SK-N-SH (cell line): ENCODE data around the gene USP40.

Source experiments
- ELF1 ChIP-seq: IDR thresholded peaks from 2 replicates; pipeline ENCODE4 v1.4.0; 2012
- GABPA ChIP-seq: IDR thresholded peaks from 2 replicates; pipeline ENCODE4 v1.4.0; 2012; ENCODE audit warnings: low read depth, mild to moderate bottlenecking
- NFIC ChIP-seq: IDR thresholded peaks from 2 replicates; pipeline ENCODE4 v1.4.0; 2012; ENCODE audit warnings: borderline replicate concordance
- NRF1 ChIP-seq: IDR thresholded peaks from 2 replicates; pipeline ENCODE4 v1.6.1; 2012; ENCODE audit warnings: low read depth, mild to moderate bottlenecking, low read length
- RAD21 ChIP-seq: IDR thresholded peaks from 2 replicates; pipeline ENCODE4 v1.6.1; 2012; ENCODE audit warnings: mild to moderate bottlenecking, low read length
- RCOR1 ChIP-seq: fragments of 150-350 bp; IDR thresholded peaks from 2 replicates; pipeline ENCODE4 v1.6.1; 2017; ENCODE audit warnings: antibody characterized with exemption, low read length
- RXRA ChIP-seq: IDR thresholded peaks from 2 replicates; pipeline ENCODE4 v1.4.0; 2012; ENCODE audit warnings: low read depth, mild to moderate bottlenecking, borderline replicate concordance
- TCF12 ChIP-seq: IDR thresholded peaks from 2 replicates; pipeline ENCODE4 v1.4.0; 2012
- TF ChIP-seq, protein P1 (sequence below): fragments of 200-600 bp; sonication (generic); IDR thresholded peaks from 2 replicates; pipeline ENCODE4 v1.6.1; 2017; ENCODE audit warnings: antibody characterized with exemption, mild to moderate bottlenecking, moderate library complexity
- TF ChIP-seq, protein P2 (sequence below): IDR thresholded peaks from 2 replicates; pipeline ENCODE4; 2012
- TF ChIP-seq, protein P3 (sequence below): IDR thresholded peaks from 2 replicates; pipeline ENCODE4 v1.6.1; 2012; ENCODE audit warnings: mild to moderate bottlenecking, low read depth, low read length, moderate library complexity
- TF ChIP-seq, protein P4 (sequence below): fragments of 150-350 bp; IDR thresholded peaks from 2 replicates; pipeline ENCODE4 v1.6.1; 2017; ENCODE audit warnings: antibody characterized with exemption, low read length, low read depth, borderline replicate concordance

DNA sequence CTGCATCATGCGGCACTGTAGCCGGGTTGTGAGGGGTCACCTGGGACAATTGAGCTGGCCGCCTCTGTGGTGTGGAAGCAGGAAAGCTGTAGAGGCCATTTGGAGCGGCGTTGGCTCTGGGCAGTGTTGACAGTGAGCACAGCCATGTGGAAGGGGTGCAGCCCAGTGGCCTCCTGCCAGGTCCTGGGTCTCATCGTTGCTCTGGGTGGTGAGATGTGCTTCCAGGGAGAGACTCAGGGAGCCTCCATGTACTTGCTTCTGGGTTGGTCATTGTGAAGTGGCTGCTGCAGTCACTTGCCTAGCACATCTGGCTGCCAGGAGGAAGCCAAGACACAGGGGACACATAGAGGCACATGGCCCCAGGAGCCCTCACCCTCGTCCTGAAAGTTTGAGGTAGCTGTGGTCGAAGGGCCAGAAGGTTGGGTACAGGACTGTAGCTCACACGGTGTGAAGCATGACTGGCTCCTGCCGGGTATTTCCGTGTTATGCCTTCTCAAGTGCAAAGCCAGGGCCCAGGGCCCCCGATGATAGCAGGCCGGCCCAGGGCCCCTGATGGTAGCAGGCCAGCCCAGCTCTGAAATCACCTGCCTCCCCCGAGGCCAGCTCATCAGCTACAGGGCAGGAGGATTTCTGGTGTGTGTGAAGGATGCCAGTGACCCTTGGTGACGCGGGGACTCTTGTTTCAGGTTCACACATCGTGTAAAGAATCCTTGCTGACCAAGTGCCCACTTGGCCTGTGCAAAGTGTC is 129.7 kb downstream of the USP40 start:
- no peak for TF ChIP-seq TCF12
- TF ChIP-seq NRF1: no peak
- no peak for TF ChIP-seq RXRA
- no peak for TF ChIP-seq ELF1
- no peak for TF ChIP-seq RCOR1
- TF ChIP-seq, protein P1, sequence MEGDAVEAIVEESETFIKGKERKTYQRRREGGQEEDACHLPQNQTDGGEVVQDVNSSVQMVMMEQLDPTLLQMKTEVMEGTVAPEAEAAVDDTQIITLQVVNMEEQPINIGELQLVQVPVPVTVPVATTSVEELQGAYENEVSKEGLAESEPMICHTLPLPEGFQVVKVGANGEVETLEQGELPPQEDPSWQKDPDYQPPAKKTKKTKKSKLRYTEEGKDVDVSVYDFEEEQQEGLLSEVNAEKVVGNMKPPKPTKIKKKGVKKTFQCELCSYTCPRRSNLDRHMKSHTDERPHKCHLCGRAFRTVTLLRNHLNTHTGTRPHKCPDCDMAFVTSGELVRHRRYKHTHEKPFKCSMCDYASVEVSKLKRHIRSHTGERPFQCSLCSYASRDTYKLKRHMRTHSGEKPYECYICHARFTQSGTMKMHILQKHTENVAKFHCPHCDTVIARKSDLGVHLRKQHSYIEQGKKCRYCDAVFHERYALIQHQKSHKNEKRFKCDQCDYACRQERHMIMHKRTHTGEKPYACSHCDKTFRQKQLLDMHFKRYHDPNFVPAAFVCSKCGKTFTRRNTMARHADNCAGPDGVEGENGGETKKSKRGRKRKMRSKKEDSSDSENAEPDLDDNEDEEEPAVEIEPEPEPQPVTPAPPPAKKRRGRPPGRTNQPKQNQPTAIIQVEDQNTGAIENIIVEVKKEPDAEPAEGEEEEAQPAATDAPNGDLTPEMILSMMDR: no peak
- no peak for TF ChIP-seq GABPA
- TF ChIP-seq, protein P2, sequence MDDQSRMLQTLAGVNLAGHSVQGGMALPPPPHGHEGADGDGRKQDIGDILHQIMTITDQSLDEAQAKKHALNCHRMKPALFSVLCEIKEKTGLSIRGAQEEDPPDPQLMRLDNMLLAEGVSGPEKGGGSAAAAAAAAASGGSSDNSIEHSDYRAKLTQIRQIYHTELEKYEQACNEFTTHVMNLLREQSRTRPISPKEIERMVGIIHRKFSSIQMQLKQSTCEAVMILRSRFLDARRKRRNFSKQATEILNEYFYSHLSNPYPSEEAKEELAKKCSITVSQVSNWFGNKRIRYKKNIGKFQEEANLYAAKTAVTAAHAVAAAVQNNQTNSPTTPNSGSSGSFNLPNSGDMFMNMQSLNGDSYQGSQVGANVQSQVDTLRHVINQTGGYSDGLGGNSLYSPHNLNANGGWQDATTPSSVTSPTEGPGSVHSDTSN: no peak
- TF ChIP-seq, protein P3, sequence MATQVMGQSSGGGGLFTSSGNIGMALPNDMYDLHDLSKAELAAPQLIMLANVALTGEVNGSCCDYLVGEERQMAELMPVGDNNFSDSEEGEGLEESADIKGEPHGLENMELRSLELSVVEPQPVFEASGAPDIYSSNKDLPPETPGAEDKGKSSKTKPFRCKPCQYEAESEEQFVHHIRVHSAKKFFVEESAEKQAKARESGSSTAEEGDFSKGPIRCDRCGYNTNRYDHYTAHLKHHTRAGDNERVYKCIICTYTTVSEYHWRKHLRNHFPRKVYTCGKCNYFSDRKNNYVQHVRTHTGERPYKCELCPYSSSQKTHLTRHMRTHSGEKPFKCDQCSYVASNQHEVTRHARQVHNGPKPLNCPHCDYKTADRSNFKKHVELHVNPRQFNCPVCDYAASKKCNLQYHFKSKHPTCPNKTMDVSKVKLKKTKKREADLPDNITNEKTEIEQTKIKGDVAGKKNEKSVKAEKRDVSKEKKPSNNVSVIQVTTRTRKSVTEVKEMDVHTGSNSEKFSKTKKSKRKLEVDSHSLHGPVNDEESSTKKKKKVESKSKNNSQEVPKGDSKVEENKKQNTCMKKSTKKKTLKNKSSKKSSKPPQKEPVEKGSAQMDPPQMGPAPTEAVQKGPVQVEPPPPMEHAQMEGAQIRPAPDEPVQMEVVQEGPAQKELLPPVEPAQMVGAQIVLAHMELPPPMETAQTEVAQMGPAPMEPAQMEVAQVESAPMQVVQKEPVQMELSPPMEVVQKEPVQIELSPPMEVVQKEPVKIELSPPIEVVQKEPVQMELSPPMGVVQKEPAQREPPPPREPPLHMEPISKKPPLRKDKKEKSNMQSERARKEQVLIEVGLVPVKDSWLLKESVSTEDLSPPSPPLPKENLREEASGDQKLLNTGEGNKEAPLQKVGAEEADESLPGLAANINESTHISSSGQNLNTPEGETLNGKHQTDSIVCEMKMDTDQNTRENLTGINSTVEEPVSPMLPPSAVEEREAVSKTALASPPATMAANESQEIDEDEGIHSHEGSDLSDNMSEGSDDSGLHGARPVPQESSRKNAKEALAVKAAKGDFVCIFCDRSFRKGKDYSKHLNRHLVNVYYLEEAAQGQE: no peak
- TF ChIP-seq RAD21: no peak
- TF ChIP-seq, protein P4, sequence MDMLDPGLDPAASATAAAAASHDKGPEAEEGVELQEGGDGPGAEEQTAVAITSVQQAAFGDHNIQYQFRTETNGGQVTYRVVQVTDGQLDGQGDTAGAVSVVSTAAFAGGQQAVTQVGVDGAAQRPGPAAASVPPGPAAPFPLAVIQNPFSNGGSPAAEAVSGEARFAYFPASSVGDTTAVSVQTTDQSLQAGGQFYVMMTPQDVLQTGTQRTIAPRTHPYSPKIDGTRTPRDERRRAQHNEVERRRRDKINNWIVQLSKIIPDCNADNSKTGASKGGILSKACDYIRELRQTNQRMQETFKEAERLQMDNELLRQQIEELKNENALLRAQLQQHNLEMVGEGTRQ: no peak
- TF ChIP-seq NFIC: no peak
